ENCODE measurements around the gene IL3RA.

IL3RA gene

GRCh38 chrX:1387141-1387776 is 50.7 kb downstream of the IL3RA start:
- H3F3A ChIP-seq (ENCODE audit: insufficient read depth, low read length): peaks cover 23% of the 10 kb centered on the region
- H3K4me1 ChIP-seq (ENCODE audit: low read length): no peaks in the 10 kb centered on the region
- H3K4me3 ChIP-seq (ENCODE audit: low read length): no peak overlapping the region
- no peak for DNase-seq
- H3K27ac ChIP-seq (ENCODE audit: low read length): no peak overlapping the region
- no peak for TF ChIP-seq EZH2phosphoT487 (IDR thresholded peaks at IDR 0.05; ENCODE audit: low read length)
- TF ChIP-seq EZH2 (optimal IDR thresholded peaks at IDR 0.05; ENCODE audit: low read depth, low read length): no peak
- no peak for TF ChIP-seq CTCF (IDR thresholded peaks at IDR 0.05; ENCODE audit: low read length)
- H3K9ac ChIP-seq (ENCODE audit: low read length): no peak overlapping the region
- no peak overlapping the region for H2AFZ ChIP-seq (ENCODE audit: low read length)
- peaks cover 10% of the 10 kb centered on the region for H3K36me3 ChIP-seq (replicated peaks; ENCODE audit: insufficient read depth, low read length)
- no peaks in the 10 kb centered on the region for H3K27me3 ChIP-seq (replicated peaks; ENCODE audit: insufficient read depth, low read length)
- H3K79me2 ChIP-seq (ENCODE audit: low read length): peaks cover 47% of the 10 kb centered on the region
- H3K9me2 ChIP-seq (replicated peaks; ENCODE audit: insufficient read depth, low read length): no peaks in the 10 kb centered on the region
- no peak overlapping the region for H3K4me2 ChIP-seq (ENCODE audit: low read depth, low read length)
- peaks cover 35% of the 10 kb centered on the region; the same call in 1 of the 2 replicates for H4K20me1 ChIP-seq (ENCODE audit: insufficient read depth, low read length)
- H3K9me3 ChIP-seq (replicated peaks; ENCODE audit: insufficient read depth, low read length): no peaks in the 10 kb centered on the region

GRCh38 chrX:1388651-1389050 is 52.1 kb downstream of the IL3RA start:
- no peak overlapping the region for H3K4me2 ChIP-seq (ENCODE audit: low read depth, low read length)

GRCh38 chrX:1389181-1389992 is 52.8 kb downstream of the IL3RA start:
- Histone ChIP-seq H2AFZ (ENCODE audit: low read length) (no peak overlapping the region), H3K79me2 (ENCODE audit: low read length) (peaks cover 62% of the 10 kb centered on the region), H3F3A (ENCODE audit: insufficient read depth, low read length) (peaks cover 20% of the 10 kb centered on the region)

More at GRCh38 chrX:1388651-1389050, 52.1 kb downstream of the IL3RA start:
- Histone ChIP-seq H3K27ac (ENCODE audit: low read length) (no peak overlapping the region), H3K36me3 (replicated peaks; ENCODE audit: insufficient read depth, low read length) (peaks cover 10% of the 10 kb centered on the region), H3K27me3 (replicated peaks; ENCODE audit: insufficient read depth, low read length) (no peaks in the 10 kb centered on the region), H3K9me3 (replicated peaks; ENCODE audit: insufficient read depth, low read length) (no peaks in the 10 kb centered on the region), H3K4me1 (ENCODE audit: low read length) (no peaks in the 10 kb centered on the region), H2AFZ (ENCODE audit: low read length) (no peak overlapping the region), H3K9me2 (replicated peaks; ENCODE audit: insufficient read depth, low read length) (no peaks in the 10 kb centered on the region), H3K4me3 (ENCODE audit: low read length) (no peak overlapping the region), H3K9ac (ENCODE audit: low read length) (no peak overlapping the region), H4K20me1 (ENCODE audit: insufficient read depth, low read length) (peaks cover 35% of the 10 kb centered on the region; the same call in 1 of the 2 replicates), H3K79me2 (ENCODE audit: low read length) (peaks cover 54% of the 10 kb centered on the region), H3F3A (ENCODE audit: insufficient read depth, low read length) (peaks cover 20% of the 10 kb centered on the region)
- TF ChIP-seq EZH2phosphoT487 (IDR thresholded peaks at IDR 0.05; ENCODE audit: low read length): no peak
- no peak for TF ChIP-seq CTCF (IDR thresholded peaks at IDR 0.05; ENCODE audit: low read length)
- no peak for TF ChIP-seq EZH2 (optimal IDR thresholded peaks at IDR 0.05; ENCODE audit: low read depth, low read length)
- DNase-seq: no peak

More at GRCh38 chrX:1389181-1389992, 52.8 kb downstream of the IL3RA start:
- peaks cover 35% of the 10 kb centered on the region; the same call in 1 of the 2 replicates for H4K20me1 ChIP-seq (ENCODE audit: insufficient read depth, low read length)
- no peak overlapping the region for H3K27ac ChIP-seq (ENCODE audit: low read length)
- H3K4me3 ChIP-seq (ENCODE audit: low read length): no peak overlapping the region
- no peaks in the 10 kb centered on the region for H3K27me3 ChIP-seq (replicated peaks; ENCODE audit: insufficient read depth, low read length)
- peaks cover 10% of the 10 kb centered on the region for H3K36me3 ChIP-seq (replicated peaks; ENCODE audit: insufficient read depth, low read length)
- H3K4me2 ChIP-seq (ENCODE audit: low read depth, low read length): no peak overlapping the region
- no peaks in the 10 kb centered on the region for H3K9me2 ChIP-seq (replicated peaks; ENCODE audit: insufficient read depth, low read length)
- H3K9me3 ChIP-seq (replicated peaks; ENCODE audit: insufficient read depth, low read length): no peaks in the 10 kb centered on the region
- no peaks in the 10 kb centered on the region for H3K4me1 ChIP-seq (ENCODE audit: low read length)
- TF ChIP-seq CTCF (IDR thresholded peaks at IDR 0.05; ENCODE audit: low read length): no peak
- no peak for TF ChIP-seq EZH2phosphoT487 (IDR thresholded peaks at IDR 0.05; ENCODE audit: low read length)
- TF ChIP-seq EZH2 (optimal IDR thresholded peaks at IDR 0.05; ENCODE audit: low read depth, low read length): no peak
- no peak for DNase-seq
- no peak overlapping the region for H3K9ac ChIP-seq (ENCODE audit: low read length)

Measured in MM.1S (cell line).